C4-2B (cell line): ENCODE results near the gene KIF6.

ENCODE experiments used
- CTCF ChIP-seq: fragments of 450-650 bp; conservative IDR thresholded peaks from 2 replicates; pipeline ENCODE4 v1.5.1; 2017; ENCODE audit warnings: mild to moderate bottlenecking
- ZFX ChIP-seq: fragments of 450-650 bp; IDR thresholded peaks from 2 replicates; pipeline ENCODE4 v1.6.1; 2017

- TF ChIP-seq CTCF (peak; percentile 33), ZFX (no peak)
Observed at GRCh38 chr6:39369987-39370386, 355.2 kb downstream of the KIF6 start.
